Astrocyte of the cerebellum (primary cell): ENCODE measurements around the gene DCTN2.

Experiments
- DNase-seq: peaks from one replicate; pipeline ENCODE4 v3.0.0-alpha.2; 2011; ENCODE audit warnings: low read depth
- H3K4me3 ChIP-seq: 2 replicates; pipeline ENCODE4 v1.5.1; 2011; ENCODE audit warnings: mild to moderate bottlenecking, low read depth, low read length, moderate library complexity
- in situ Hi-C: cut with HindIII; loops from 2 replicates; pipeline ENCODE4 v1.10.0; 2017; ENCODE audit warnings: low sequenced_read_pairs
- TF ChIP-seq, protein P1 (sequence below): IDR thresholded peaks from 2 replicates; pipeline ENCODE4 v1.5.1; 2012; ENCODE audit warnings: low read length, low read depth, moderate library complexity, mild to moderate bottlenecking; ENCODE audit errors: missing control alignments

The DCTN2 gene

GRCh38 chr12:57529831-57530230, 17.2 kb downstream of the DCTN2 start:
- TF ChIP-seq, protein P1, sequence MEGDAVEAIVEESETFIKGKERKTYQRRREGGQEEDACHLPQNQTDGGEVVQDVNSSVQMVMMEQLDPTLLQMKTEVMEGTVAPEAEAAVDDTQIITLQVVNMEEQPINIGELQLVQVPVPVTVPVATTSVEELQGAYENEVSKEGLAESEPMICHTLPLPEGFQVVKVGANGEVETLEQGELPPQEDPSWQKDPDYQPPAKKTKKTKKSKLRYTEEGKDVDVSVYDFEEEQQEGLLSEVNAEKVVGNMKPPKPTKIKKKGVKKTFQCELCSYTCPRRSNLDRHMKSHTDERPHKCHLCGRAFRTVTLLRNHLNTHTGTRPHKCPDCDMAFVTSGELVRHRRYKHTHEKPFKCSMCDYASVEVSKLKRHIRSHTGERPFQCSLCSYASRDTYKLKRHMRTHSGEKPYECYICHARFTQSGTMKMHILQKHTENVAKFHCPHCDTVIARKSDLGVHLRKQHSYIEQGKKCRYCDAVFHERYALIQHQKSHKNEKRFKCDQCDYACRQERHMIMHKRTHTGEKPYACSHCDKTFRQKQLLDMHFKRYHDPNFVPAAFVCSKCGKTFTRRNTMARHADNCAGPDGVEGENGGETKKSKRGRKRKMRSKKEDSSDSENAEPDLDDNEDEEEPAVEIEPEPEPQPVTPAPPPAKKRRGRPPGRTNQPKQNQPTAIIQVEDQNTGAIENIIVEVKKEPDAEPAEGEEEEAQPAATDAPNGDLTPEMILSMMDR, result no peak
- in situ Hi-C loops, result no loop called here
- no peak for DNase-seq
- H3K4me3 ChIP-seq, result no peak overlapping the region

- no peak for DNase-seq
- in situ Hi-C loops, result no loop called here
- H3K4me3 ChIP-seq, result no peak overlapping the region
- TF ChIP-seq, protein P1, result no peak
These were observed 18.0 kb downstream of the DCTN2 start for GRCh38 chr12:57528831-57529555.

DNA sequence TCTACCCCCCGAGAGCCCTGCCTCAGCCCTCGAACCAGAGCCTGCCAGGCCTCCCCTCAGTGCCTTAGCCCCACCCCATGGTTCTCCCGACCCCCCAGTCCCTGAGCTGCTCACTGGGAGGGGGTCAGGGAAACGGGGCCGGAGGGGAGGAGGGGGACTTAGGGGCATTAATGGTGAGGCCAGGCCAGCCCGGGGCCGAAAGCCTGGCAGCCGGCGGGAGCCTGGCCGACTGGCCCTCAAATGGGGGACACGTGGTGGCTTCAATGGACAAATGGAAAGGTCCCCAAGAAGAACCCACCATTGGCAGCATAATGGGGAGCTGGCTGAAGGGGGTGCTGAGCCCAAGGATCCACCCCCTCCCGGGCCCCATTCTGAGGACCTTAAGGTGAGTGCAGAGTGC, 18.8 kb downstream of the DCTN2 start:
- DNase-seq, result no peak
- TF ChIP-seq, protein P1, result no peak
- in situ Hi-C loops, result no loop called here

DNA sequence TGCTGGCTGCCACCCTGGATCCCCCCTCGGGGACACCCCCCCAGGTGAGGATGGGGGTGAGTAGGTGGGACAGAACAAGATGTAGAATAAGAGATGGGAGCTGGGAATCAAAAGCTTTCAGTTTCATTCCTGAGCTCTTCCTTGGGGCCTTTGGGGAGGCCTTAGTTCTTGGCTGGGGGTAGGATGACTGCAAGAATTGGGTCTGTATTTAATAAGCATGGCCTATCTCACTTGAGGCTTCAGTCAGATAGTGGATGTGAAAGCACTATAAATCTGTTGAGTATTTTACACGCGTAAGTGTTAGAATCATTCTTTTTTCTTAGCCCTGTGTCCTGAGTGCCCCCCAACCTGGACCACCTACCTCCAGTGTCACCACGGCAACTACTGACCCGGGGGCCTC, 19.8 kb downstream of the DCTN2 start:
- H3K4me3 ChIP-seq, result no peak overlapping the region
- in situ Hi-C loops, result no loop called here
- DNase-seq, result no peak
- TF ChIP-seq, protein P1, result no peak

More for the DNA sequence above, 18.8 kb downstream of the DCTN2 start:
- H3K4me3 ChIP-seq, result no peak overlapping the region

- TF ChIP-seq, protein P1, result no peak
- H3K4me3 ChIP-seq, result no peak overlapping the region
- in situ Hi-C loops, result no loop called here
- DNase-seq, result no peak
These were observed 20.4 kb downstream of the DCTN2 start for GRCh38 chr12:57526477-57527126.

DNA sequence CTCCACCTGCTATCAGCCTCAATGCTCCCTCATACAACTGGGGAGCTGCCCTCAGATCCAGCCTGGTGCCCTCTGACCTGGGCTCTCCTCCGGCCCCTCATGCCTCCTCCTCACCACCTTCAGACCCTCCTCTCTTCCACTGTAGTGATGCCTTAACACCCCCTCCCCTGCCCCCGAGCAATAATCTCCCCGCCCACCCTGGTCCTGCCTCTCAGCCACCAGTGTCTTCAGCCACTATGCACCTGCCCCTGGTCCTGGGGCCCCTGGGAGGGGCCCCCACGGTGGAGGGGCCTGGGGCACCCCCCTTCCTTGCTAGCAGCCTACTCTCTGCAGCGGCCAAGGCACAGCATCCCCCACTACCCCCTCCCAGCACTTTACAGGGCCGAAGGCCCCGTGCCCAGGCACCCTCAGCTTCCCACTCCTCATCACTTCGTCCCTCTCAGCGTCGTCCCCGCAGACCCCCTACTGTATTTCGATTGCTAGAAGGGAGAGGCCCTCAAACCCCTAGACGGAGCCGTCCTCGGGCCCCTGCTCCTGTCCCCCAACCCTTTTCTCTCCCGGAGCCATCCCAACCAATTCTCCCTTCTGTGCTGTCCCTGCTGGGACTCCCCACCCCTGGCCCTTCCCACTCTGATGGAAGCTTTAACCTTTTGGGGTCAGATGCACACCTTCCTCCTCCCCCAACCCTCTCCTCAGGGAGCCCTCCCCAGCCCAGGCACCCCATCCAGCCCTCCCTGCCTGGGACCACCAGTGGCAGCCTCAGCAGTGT, 21.2 kb downstream of the DCTN2 start:
- no peak for DNase-seq
- TF ChIP-seq, protein P1, result no peak
- in situ Hi-C loops, result no loop called here
- no peak overlapping the region for H3K4me3 ChIP-seq
